Liver (tissue), 3 donors: ENCODE measurements around the gene FST.

Source experiments
- GABPA ChIP-seq, 2 donors: IDR thresholded peaks in 1 of 2; conservative IDR thresholded peaks in 1 of 2; 2 replicates each; pipeline ENCODE4 v1.6.1; 2016; ENCODE audit warnings: antibody characterized with exemption in 2 of 2, mild to moderate bottlenecking in 1 of 2, moderate library complexity in 1 of 2
- HNF4G ChIP-seq: IDR thresholded peaks from 2 replicates; pipeline ENCODE4 v1.6.1; 2016; ENCODE audit warnings: antibody characterized with exemption
- JUND ChIP-seq, 2 donors: IDR thresholded peaks; 2 replicates each; pipeline ENCODE4 v1.6.1; 2016; ENCODE audit warnings: antibody characterized with exemption in 2 of 2
- RAD21 ChIP-seq, 2 donors: IDR thresholded peaks; 2 replicates each; pipeline ENCODE4 v1.6.1; 2016; ENCODE audit warnings: antibody characterized with exemption in 2 of 2, mild to moderate bottlenecking in 2 of 2
- SP1 ChIP-seq: IDR thresholded peaks from 2 replicates; pipeline ENCODE4 v1.6.1; 2018; ENCODE audit warnings: antibody characterized with exemption, mild to moderate bottlenecking
- TAF1 ChIP-seq: conservative IDR thresholded peaks from 2 replicates; pipeline ENCODE4 v1.6.1; 2016; ENCODE audit warnings: antibody characterized with exemption, mild to moderate bottlenecking
- YY1 ChIP-seq: IDR thresholded peaks from 2 replicates; pipeline ENCODE4 v1.6.1; 2016; ENCODE audit warnings: antibody characterized with exemption, mild to moderate bottlenecking
- TF ChIP-seq, protein P1 (sequence below): fragments of 150-350 bp; IDR thresholded peaks from 2 replicates; pipeline ENCODE4 v1.5.1; 2017; ENCODE audit warnings: improper control_type of control experiment, low read depth, low read length; ENCODE audit not compliant: missing input control
- TF ChIP-seq, protein P2 (sequence below): IDR thresholded peaks from 2 replicates; pipeline ENCODE4 v1.6.1; 2016; ENCODE audit warnings: antibody characterized with exemption, mild to moderate bottlenecking
- TF ChIP-seq, protein P3 (sequence below): IDR thresholded peaks from 2 replicates; pipeline ENCODE4 v1.6.1; 2016; ENCODE audit warnings: antibody characterized with exemption
- TF ChIP-seq, protein P4 (sequence below): IDR thresholded peaks from 2 replicates; pipeline ENCODE4 v1.6.1; 2016; ENCODE audit warnings: antibody characterized with exemption
- donor health status: healthy.
- donor health status: healthy.

DNA sequence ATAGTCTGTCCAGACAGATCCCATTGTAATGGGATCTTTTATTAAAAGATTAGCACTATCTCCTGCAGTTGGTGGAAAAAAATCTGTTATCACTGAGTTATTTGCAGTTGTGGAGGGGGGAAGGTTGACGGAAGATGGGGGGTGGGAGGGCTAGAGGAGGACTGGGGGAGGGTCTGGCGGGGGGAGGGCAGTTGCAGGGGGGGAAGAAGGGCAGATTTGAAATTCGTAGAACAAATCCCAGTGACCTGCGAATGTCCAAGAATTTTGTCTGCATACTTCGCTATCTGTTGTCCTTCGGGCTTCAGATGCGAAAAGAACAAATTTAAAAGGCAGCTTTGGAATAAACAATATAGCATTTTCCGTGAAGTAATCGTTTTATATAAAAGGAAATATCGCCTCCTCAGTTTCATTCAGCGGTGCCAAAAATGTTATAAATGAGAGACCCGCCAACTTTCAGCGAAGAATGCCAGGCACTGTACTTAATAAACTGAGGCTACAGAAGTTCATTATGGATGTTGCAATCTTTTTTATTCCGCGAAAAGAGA is 1.3 kb upstream of the FST start:
- TF ChIP-seq, protein P1, sequence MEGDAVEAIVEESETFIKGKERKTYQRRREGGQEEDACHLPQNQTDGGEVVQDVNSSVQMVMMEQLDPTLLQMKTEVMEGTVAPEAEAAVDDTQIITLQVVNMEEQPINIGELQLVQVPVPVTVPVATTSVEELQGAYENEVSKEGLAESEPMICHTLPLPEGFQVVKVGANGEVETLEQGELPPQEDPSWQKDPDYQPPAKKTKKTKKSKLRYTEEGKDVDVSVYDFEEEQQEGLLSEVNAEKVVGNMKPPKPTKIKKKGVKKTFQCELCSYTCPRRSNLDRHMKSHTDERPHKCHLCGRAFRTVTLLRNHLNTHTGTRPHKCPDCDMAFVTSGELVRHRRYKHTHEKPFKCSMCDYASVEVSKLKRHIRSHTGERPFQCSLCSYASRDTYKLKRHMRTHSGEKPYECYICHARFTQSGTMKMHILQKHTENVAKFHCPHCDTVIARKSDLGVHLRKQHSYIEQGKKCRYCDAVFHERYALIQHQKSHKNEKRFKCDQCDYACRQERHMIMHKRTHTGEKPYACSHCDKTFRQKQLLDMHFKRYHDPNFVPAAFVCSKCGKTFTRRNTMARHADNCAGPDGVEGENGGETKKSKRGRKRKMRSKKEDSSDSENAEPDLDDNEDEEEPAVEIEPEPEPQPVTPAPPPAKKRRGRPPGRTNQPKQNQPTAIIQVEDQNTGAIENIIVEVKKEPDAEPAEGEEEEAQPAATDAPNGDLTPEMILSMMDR: no peak
- TF ChIP-seq, protein P2, sequence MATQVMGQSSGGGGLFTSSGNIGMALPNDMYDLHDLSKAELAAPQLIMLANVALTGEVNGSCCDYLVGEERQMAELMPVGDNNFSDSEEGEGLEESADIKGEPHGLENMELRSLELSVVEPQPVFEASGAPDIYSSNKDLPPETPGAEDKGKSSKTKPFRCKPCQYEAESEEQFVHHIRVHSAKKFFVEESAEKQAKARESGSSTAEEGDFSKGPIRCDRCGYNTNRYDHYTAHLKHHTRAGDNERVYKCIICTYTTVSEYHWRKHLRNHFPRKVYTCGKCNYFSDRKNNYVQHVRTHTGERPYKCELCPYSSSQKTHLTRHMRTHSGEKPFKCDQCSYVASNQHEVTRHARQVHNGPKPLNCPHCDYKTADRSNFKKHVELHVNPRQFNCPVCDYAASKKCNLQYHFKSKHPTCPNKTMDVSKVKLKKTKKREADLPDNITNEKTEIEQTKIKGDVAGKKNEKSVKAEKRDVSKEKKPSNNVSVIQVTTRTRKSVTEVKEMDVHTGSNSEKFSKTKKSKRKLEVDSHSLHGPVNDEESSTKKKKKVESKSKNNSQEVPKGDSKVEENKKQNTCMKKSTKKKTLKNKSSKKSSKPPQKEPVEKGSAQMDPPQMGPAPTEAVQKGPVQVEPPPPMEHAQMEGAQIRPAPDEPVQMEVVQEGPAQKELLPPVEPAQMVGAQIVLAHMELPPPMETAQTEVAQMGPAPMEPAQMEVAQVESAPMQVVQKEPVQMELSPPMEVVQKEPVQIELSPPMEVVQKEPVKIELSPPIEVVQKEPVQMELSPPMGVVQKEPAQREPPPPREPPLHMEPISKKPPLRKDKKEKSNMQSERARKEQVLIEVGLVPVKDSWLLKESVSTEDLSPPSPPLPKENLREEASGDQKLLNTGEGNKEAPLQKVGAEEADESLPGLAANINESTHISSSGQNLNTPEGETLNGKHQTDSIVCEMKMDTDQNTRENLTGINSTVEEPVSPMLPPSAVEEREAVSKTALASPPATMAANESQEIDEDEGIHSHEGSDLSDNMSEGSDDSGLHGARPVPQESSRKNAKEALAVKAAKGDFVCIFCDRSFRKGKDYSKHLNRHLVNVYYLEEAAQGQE: no peak
- TF ChIP-seq, protein P3, sequence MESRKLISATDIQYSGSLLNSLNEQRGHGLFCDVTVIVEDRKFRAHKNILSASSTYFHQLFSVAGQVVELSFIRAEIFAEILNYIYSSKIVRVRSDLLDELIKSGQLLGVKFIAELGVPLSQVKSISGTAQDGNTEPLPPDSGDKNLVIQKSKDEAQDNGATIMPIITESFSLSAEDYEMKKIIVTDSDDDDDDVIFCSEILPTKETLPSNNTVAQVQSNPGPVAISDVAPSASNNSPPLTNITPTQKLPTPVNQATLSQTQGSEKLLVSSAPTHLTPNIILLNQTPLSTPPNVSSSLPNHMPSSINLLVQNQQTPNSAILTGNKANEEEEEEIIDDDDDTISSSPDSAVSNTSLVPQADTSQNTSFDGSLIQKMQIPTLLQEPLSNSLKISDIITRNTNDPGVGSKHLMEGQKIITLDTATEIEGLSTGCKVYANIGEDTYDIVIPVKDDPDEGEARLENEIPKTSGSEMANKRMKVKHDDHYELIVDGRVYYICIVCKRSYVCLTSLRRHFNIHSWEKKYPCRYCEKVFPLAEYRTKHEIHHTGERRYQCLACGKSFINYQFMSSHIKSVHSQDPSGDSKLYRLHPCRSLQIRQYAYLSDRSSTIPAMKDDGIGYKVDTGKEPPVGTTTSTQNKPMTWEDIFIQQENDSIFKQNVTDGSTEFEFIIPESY: no peak
- no peak for TF ChIP-seq GABPA (IDR thresholded peaks at IDR 0.05 in 1 of 2, conservative IDR thresholded peaks at IDR 0.05 in 1 of 2)
- TF ChIP-seq, protein P4, sequence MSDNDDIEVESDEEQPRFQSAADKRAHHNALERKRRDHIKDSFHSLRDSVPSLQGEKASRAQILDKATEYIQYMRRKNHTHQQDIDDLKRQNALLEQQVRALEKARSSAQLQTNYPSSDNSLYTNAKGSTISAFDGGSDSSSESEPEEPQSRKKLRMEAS: no peak
- no peak for TF ChIP-seq YY1
- no peak for TF ChIP-seq HNF4G
- no peak for TF ChIP-seq JUND (IDR thresholded peaks at IDR 0.05)
- TF ChIP-seq RAD21 (IDR thresholded peaks at IDR 0.05): no peak
- TF ChIP-seq TAF1: no peak
- no peak for TF ChIP-seq SP1
